Heart right ventricle (tissue), 16 donors: ENCODE data around the gene RGS9BP. TPM values are rescaled to one million over a fixed set of nuclear protein-coding genes. Genes with fewer than 3 reads are reported as not detected.
"Not testable (repeated sequence)": the region's sequence is repeated elsewhere in the genome, so short reads cannot be mapped to it uniquely, and the experiment has no call there.

ENCODE experiments used
- ATAC-seq, 8 donors: fragments of 200-7000 bp; cut with Tn5 transposase; one replicate each; pipeline ENCODE4 v1.9.1; 2020; ENCODE audit warnings: mild to moderate bottlenecking in 8 of 8, moderate library complexity in 8 of 8, moderate number of reproducible peaks in 1 of 8
- DNase-seq, 2 donors: peaks; one replicate each; pipeline ENCODE4 v3.0.0-alpha.2; 2020
- H3K27ac ChIP-seq, 10 donors: fragments of 200-600 bp; sonication (generic) in 2 of 10; one replicate each; pipeline versions ENCODE4 v1.5.0 to v1.8.0; 2020 to 2022; ENCODE audit warnings: mild to moderate bottlenecking in 3 of 10
- H3K27me3 ChIP-seq, 7 donors: fragments of 200-600 bp; one replicate each; pipeline ENCODE4 v1.8.0; 2021 to 2022; ENCODE audit warnings: mild to moderate bottlenecking in 2 of 7
- H3K36me3 ChIP-seq, 9 donors: fragments of 200-600 bp; sonication (generic) in 1 of 9; one replicate each; pipeline versions ENCODE4 v1.5.0 to v1.8.0; 2020 to 2022; ENCODE audit warnings: mild to moderate bottlenecking in 2 of 9
- H3K4me1 ChIP-seq, 9 donors: fragments of 200-600 bp; sonication (generic) in 1 of 9; one replicate each; pipeline versions ENCODE4 v1.5.0 to v1.8.0; 2020 to 2022; ENCODE audit warnings: mild to moderate bottlenecking in 4 of 9
- H3K4me3 ChIP-seq, 10 donors: fragments of 200-600 bp; sonication (generic) in 2 of 10; one replicate each; pipeline versions ENCODE4 v1.5.0 to v1.8.0; 2020 to 2022; ENCODE audit warnings: mild to moderate bottlenecking in 7 of 10, moderate library complexity in 2 of 10
- H3K9me3 ChIP-seq, 11 donors: fragments of 200-600 bp in 10 of 11; sonication (generic) in 2 of 11; one replicate each; pipeline versions ENCODE4 v1.5.0 to v1.8.0; 2013 to 2022; ENCODE audit warnings: mild to moderate bottlenecking in 2 of 11, control low read depth in 1 of 11, moderate library complexity in 1 of 11
- CTCF ChIP-seq, 9 donors: fragments of 200-600 bp; sonication (generic) in 2 of 9; IDR thresholded peaks; one replicate each; pipeline versions ENCODE4 v1.5.0 to v1.8.0; 2021 to 2022; ENCODE audit warnings: antibody characterized with exemption in 9 of 9, mild to moderate bottlenecking in 5 of 9, moderate library complexity in 1 of 9
- WGBS, 2 donors: extraction: QIAGEN DNeasy Blood & Tissue Kit; methylation state at CpG; one replicate each; pipeline ENCODE4 v1.1.7; 2013; ENCODE audit warnings: inconsistent platforms in 1 of 2; 5-methylcytosine and 5-hydroxymethylcytosine counted together
- intact Hi-C, 10 donors: fragments of 100-400 bp; cut with DNase I; formaldehyde crosslinking; loops; one replicate each; pipeline versions ENCODE4 v1.11.1 to v1.14.2; 2022
- polyA plus RNA-seq, 2 donors: library from polyadenylated mRNA; stranded (reverse); fragments of 200-250 nt; gene quantifications; one replicate each; pipeline ENCODE4 v1.2.3, GENCODE V29; 2013
- total RNA-seq, 10 donors: library from RNA; stranded (reverse); fragmentation: NEBNext Ultra II Directional in 3 of 10; extraction: Animal tissue kit (Norgen Biotek cat#: 25700) in 3 of 10; gene quantifications; one replicate each; pipeline versions ENCODE4 v1.2.1 to v1.2.4, GENCODE V29; 2021 to 2023
- donor health status: Arrhythmogenic right ventricular cardiomyopathy.
- donor health status: ischemic (EF 13 %, LVEDD 7.1; RV severe dilation, severe dysfunction).
- donor health status: healthy with polysubstance abuse.
- donor health status: DM: no; HTN: yes; CAD: no.
- donor health status: DM: no; HTN: no; CAD: no.
- donor health status: ischemic (EF 25% LVEDD 6.9; RV normal size, moderate dysfunction).
- donor health status: ischemic (EF 25% LVEDD 5.7; RV mildly dilated, moderate dysfunction).
- donor health status: healthy.
- donor health status: DM: yes; HTN: yes; CAD: no.
- donor health status: Ischemic cardiomyopathy.
- donor health status: ischemic (EF 35%, LVEDD 5.7; RV mildly dilated, moderate dysfunction).
- donor health status: nonischemic (EF 11% LVEDD 7.7; RV severe dilation, severe dysfunction).
- donor health status: DM: yes; HTN: yes; CAD: no.
- donor health status: PGD.
- donor health status: ischemic (EF 29% LVEDD 5.4; RV normal size, mild dysfunction).
- donor health status: nonischemic (EF 23%, LVEDD 6.1; RV moderate dilation, normal function).

Gene RGS9BP
- total and polyA plus RNA-seq, 12 donors, result 0.43 to 13.5 (median 4.2) TPM

GRCh38 chr19:32709032-32709431 lies 33.4 kb downstream of the RGS9BP start:
- ATAC-seq, result no peak
- Histone ChIP-seq H3K4me1 (peaks cover 0 to 7% (median 0%) of the 10 kb centered on the region in 9 donors), H3K27me3 (no peaks in the 10 kb centered on the region), H3K36me3 (peaks cover 0 to 74% (median 24%) of the 10 kb centered on the region in 9 donors), H3K4me3 (no peak overlapping the region), H3K9me3 (peaks cover 0 to 13% (median 6%) of the 10 kb centered on the region in 11 donors), H3K27ac (no peak overlapping the region)
- 92 to 93% methylated on average over 5 of the region's 5 CpGs for WGBS, 2 donors
- DNase-seq, result no peak
- no peak for TF ChIP-seq CTCF (IDR thresholded peaks at IDR 0.05)
- intact Hi-C loops, result no loop called here

- 93 to 95% methylated on average over 6 of the region's 6 CpGs for whole genome bisulfite sequencing, 2 donors
- Histone ChIP-seq H3K9me3 (no peaks in the 10 kb centered on the region), H3K27me3 (no peaks in the 10 kb centered on the region), H3K4me3 (no peak overlapping the region), H3K27ac (no peak overlapping the region), H3K4me1 (peaks cover 0 to 7% (median 0%) of the 10 kb centered on the region in 9 donors), H3K36me3 (peaks cover 0 to 68% (median 18%) of the 10 kb centered on the region in 9 donors)
- intact Hi-C loops, result no loop called here
- no peak for DNase-seq
- no peak for TF ChIP-seq CTCF (IDR thresholded peaks at IDR 0.05)
- no peak for ATAC-seq
Observed at GRCh38 chr19:32711747-32712146, 36.1 kb downstream of the RGS9BP start.

GRCh38 chr19:32716203-32716602 lies 40.6 kb downstream of the RGS9BP start:
- intact Hi-C loops, H3K4me3 ChIP-seq, DNase-seq: not testable (repeated sequence)

GRCh38 chr19:32717496-32717895 lies 41.8 kb downstream of the RGS9BP start:
- H3K27me3 ChIP-seq, result no peaks in the 10 kb centered on the region
- WGBS, 2 donors, result 60 to 61% methylated on average over 5 of the region's 5 CpGs
- DNase-seq (no peak), ATAC-seq (no peak)
- no peaks in the 10 kb centered on the region for H3K4me1 ChIP-seq
- intact Hi-C loops, result no loop called here
- H3K36me3 ChIP-seq, result peaks cover 0 to 32% (median 7%) of the 10 kb centered on the region in 9 donors
- no peak for TF ChIP-seq CTCF (IDR thresholded peaks at IDR 0.05)
- H3K9me3 ChIP-seq, result peaks cover 0 to 5% (median 0%) of the 10 kb centered on the region in 11 donors
- no peak overlapping the region for H3K27ac ChIP-seq
- H3K4me3 ChIP-seq, result no peak overlapping the region

More at GRCh38 chr19:32716203-32716602, 40.6 kb downstream of the RGS9BP start:
- ATAC-seq, H3K9me3 ChIP-seq, H3K27me3 ChIP-seq, H3K27ac ChIP-seq, H3K4me1 ChIP-seq: not testable (repeated sequence)
- WGBS, 2 donors, result 97 to 98% methylated on average over 7 of the region's 7 CpGs
- peaks cover 0 to 45% (median 16%) of the 10 kb centered on the region in 9 donors for H3K36me3 ChIP-seq

GRCh38 chr19:32718286-32718685 lies 42.6 kb downstream of the RGS9BP start:
- Histone ChIP-seq H3K36me3 (peaks cover 0 to 24% (median 0%) of the 10 kb centered on the region in 9 donors), H3K9me3 (peaks cover 0 to 5% (median 0%) of the 10 kb centered on the region in 11 donors), H3K27me3 (no peaks in the 10 kb centered on the region), H3K27ac (no peak overlapping the region), H3K4me1 (no peaks in the 10 kb centered on the region), H3K4me3 (no peak overlapping the region)
- no peak for TF ChIP-seq CTCF (IDR thresholded peaks at IDR 0.05)
- DNase-seq (no peak), ATAC-seq (no peak)
- intact Hi-C loops, result no loop called here
- WGBS, 2 donors, result 93 to 94% methylated on average over 7 of the region's 7 CpGs
